ENCODE measurements around the gene AKAP13. TPM values are rescaled to one million over a fixed set of nuclear protein-coding genes. Genes with fewer than 3 reads are reported as not detected.

Gene AKAP13
- total RNA-seq, 4 donors from 2014 or later: 128 to 460 (median 243) TPM

DNA sequence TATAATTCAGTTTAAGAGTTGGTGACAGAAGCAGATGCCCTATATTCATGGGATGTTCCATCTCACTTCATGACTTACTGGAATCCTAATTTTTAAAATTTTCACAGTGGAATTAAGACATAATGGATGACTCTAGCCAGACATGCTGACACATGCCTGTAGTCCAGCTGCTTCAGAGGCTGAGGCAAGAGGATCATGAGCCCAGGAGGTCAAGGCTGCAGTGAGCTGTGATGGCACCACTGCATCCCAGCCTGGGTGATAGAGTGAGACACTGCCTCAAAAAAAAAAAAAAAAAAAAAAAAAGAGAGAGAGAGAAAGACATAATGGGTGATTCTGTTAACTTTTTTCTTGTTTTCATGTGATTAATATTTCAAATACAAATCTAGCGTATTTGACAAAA lies 290.8 kb downstream of the AKAP13 start:
- peak overlapping the region; percentile 80 to 97 for H3K27ac ChIP-seq
- no peaks in the 10 kb centered on the region for H3K36me3 ChIP-seq
- peaks cover 22 to 31% of the 10 kb centered on the region in 2 donors for H3K4me1 ChIP-seq
- DNase-seq: no peak
- H3K27me3 ChIP-seq: no peaks in the 10 kb centered on the region
- no peaks in the 10 kb centered on the region for H3K9me3 ChIP-seq
- intact Hi-C loops (cut with DNase I; ENCODE audit: low total_unique reads): no loop called here
- no peak for TF ChIP-seq POLR2A (IDR thresholded peaks at IDR 0.05)
- TF ChIP-seq, protein P1, sequence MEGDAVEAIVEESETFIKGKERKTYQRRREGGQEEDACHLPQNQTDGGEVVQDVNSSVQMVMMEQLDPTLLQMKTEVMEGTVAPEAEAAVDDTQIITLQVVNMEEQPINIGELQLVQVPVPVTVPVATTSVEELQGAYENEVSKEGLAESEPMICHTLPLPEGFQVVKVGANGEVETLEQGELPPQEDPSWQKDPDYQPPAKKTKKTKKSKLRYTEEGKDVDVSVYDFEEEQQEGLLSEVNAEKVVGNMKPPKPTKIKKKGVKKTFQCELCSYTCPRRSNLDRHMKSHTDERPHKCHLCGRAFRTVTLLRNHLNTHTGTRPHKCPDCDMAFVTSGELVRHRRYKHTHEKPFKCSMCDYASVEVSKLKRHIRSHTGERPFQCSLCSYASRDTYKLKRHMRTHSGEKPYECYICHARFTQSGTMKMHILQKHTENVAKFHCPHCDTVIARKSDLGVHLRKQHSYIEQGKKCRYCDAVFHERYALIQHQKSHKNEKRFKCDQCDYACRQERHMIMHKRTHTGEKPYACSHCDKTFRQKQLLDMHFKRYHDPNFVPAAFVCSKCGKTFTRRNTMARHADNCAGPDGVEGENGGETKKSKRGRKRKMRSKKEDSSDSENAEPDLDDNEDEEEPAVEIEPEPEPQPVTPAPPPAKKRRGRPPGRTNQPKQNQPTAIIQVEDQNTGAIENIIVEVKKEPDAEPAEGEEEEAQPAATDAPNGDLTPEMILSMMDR (IDR thresholded peaks at IDR 0.05): no peak
- no peak overlapping the region for H3K4me3 ChIP-seq

DNA sequence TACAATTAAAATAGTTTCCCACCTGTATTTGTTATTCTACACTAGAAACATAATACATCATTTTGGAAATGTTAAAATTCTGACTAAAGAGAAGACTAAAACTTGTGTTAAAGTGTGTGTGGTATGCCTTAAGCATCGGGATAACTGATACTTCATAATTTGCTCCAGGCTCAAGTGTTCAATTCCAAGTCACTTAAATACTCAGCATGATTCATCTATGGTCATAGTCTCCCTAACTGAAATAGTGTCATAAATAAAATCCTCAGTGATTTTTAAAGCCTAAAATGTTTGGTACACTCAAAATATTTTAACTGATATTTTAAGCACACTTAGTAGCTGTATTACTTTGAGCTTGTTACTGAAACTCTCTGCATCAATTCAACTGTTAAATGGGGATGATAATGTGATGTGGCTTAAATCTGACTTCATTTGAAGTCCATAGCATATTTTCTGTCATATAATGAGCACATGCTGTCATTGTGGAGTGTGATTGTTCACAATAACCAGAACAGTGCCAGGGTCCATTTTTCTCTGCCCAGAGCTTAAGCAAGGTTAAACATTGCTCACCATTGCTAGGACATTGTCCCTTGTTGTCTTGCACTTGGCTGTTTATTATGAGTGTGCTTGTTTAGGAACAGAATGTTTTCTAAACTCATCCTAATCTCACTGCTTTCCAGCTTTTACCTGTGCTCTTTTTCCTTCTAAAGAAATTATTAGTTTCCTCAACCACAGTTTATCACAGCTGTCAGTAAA lies 292.1 kb downstream of the AKAP13 start:
- H3K27ac ChIP-seq: peak overlapping the region; percentile 80 to 97
- DNase-seq: no peak
- TF ChIP-seq, protein P1 (IDR thresholded peaks at IDR 0.05): no peak
- TF ChIP-seq POLR2A (IDR thresholded peaks at IDR 0.05): no peak
- H3K27me3 ChIP-seq: no peaks in the 10 kb centered on the region
- no peak overlapping the region for H3K4me3 ChIP-seq
- H3K36me3 ChIP-seq: no peaks in the 10 kb centered on the region
- H3K4me1 ChIP-seq: peaks cover 20 to 22% of the 10 kb centered on the region in 2 donors
- H3K9me3 ChIP-seq: no peaks in the 10 kb centered on the region
- intact Hi-C loops (cut with DNase I; ENCODE audit: low total_unique reads): no loop called here

DNA sequence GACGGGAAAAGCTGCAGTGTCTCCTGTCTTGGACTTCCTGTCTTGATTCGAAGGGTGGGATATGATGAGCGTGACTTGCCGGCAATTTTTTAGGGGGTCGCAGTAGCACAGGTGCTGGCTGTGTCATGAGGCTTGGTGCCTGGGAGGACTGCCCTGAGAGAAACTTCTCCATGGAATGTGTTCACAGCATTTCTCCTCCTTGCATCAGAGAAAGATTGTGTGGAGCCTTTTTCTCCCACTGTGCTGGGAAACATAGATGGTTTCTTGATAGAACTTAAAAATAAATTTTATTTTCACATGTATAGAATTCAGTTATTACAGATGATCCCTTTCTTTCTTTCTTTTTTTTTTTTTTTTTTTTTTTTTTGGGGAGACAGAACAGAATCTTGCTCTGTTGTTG lies 292.9 kb downstream of the AKAP13 start:
- Histone ChIP-seq H3K27ac (peak overlapping the region; percentile 80 to 97), H3K4me3 (no peak overlapping the region), H3K4me1 (peaks cover 13 to 19% of the 10 kb centered on the region in 2 donors), H3K36me3 (no peaks in the 10 kb centered on the region), H3K27me3 (no peaks in the 10 kb centered on the region), H3K9me3 (no peaks in the 10 kb centered on the region)
- intact Hi-C loops (cut with DNase I; ENCODE audit: low total_unique reads): no loop called here
- DNase-seq: no peak
- TF ChIP-seq, protein P1 (IDR thresholded peaks at IDR 0.05): no peak
- no peak for TF ChIP-seq POLR2A (IDR thresholded peaks at IDR 0.05)

DNA sequence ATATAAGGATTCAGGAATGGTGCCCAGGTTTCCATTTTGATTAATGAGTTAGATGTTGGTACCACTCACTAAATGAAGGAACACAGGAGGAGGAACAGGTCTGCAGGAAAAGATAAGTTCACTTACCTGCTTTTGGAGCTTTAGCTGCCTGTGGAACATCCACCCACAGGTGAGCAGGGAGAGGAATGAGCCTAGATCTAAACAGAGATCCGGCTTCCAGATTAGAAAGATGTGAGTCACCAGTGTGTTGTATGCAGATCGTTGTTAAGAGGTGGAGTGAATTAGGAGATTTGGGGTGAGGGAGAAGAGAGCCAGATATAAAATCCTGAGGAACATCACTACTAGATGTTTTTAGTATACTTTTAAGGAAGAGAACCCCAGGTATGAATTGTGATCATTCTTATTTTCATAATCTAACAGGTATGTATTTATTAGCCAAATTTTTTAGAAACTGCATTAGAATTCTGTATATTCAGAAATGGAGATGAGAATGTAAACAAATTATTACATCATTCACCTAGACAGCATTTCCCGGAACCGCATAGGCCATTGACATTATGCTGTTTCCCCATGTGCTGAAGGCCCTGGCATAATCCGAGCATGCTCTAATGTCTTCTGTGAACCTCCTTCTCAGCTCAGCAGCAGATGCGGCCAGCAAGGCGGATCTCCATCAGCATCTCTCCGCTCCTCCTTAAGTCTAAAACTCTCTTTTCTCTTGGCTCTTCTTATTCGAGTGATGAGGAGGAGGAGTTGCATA lies 296.1 kb downstream of the AKAP13 start:
- Histone ChIP-seq H3K36me3 (no peaks in the 10 kb centered on the region), H3K9me3 (no peaks in the 10 kb centered on the region), H3K27ac (peak overlapping the region; percentile 80 to 97), H3K4me3 (no peak overlapping the region), H3K27me3 (no peaks in the 10 kb centered on the region), H3K4me1 (peaks cover 10 to 13% of the 10 kb centered on the region in 2 donors)
- no peak for TF ChIP-seq POLR2A (IDR thresholded peaks at IDR 0.05)
- TF ChIP-seq, protein P1 (IDR thresholded peaks at IDR 0.05): no peak
- intact Hi-C loops (cut with DNase I; ENCODE audit: low total_unique reads): no loop called here
- no peak for DNase-seq

DNA sequence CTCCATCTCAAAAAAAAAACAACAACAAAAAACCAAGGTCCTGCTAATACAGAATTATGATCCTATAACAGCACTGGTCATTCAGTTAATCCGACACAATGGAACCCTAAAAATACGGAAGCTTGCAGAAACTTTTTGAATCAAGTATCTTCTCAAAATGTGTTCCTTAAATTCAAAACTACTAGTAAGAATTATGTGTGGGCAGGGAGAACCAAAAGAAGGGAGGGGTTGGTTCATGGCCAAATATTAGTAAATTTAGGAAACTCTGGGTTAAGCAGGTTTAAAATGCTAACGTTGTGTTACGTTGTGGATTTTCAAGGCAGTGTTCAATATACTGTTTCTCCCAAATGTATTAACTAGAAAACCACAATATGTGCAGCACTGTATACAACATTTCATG lies 298.8 kb downstream of the AKAP13 start:
- intact Hi-C loops (cut with DNase I; ENCODE audit: low total_unique reads): no loop called here

More for the DNA sequence above, 298.8 kb downstream of the AKAP13 start:
- Histone ChIP-seq H3K27ac (peak overlapping the region in 1 of 2 donors; percentile 98), H3K36me3 (no peaks in the 10 kb centered on the region), H3K4me1 (peaks cover 0 to 5% of the 10 kb centered on the region in 2 donors), H3K4me3 (no peak overlapping the region), H3K9me3 (no peaks in the 10 kb centered on the region), H3K27me3 (no peaks in the 10 kb centered on the region)
- no peak for DNase-seq
- TF ChIP-seq, protein P1 (IDR thresholded peaks at IDR 0.05): no peak
- no peak for TF ChIP-seq POLR2A (IDR thresholded peaks at IDR 0.05)

Data from uterus (tissue), 4 donors.